ENCODE data around the gene CDH23. TPM values are rescaled to one million over a fixed set of nuclear protein-coding genes. Genes with fewer than 3 reads are reported as not detected.

Gene CDH23
- total and polyA plus RNA-seq, 9 of the 15 experiments (the other 6 are each of a cell fraction or from before 2014, with no cell fraction given): 0.18 to 1.2 (median 0.47) TPM

DNA sequence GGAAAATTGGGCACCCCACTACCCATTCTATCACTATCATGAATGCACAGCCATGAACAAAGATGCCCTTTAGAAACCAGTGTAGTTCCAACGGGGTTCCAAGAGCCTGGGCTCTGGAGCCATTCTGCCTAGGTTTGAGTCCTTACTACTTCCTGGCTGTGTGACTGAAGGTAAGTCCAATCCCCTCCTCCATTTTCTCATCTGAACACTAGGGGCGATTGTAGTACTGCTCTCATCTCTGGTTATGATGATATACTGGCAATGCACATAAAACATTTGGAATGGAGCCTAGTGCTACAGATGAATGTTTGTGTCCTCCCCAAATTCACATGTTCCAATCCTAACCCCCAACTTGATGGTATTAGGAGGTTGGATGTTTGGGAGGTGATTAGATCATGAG is 28.1 kb upstream of the CDH23 start:
- Histone ChIP-seq H3K4me1 (replicated peaks in 1 of 2; ENCODE audit: control insufficient read depth in 2 of 2, insufficient read depth in 2 of 2, low read length in 2 of 2) (no peaks in the 10 kb centered on the region; a peak in 1 of 5 replicates), H3K27me3 (ENCODE audit: control insufficient read depth in 2 of 2, insufficient read depth in 2 of 2, low read length in 2 of 2) (peaks cover 2 to 22% of the 10 kb centered on the region in 2 experiments; a peak in 3 of 5 replicates), H4K20me1 (replicated peaks; ENCODE audit: control insufficient read depth, insufficient read depth, low read length) (no peaks in the 10 kb centered on the region), H3K36me3 (ENCODE audit: control insufficient read depth, insufficient read depth, low read length) (no peaks in the 10 kb centered on the region), H3K9me3 (replicated peaks; ENCODE audit: control insufficient read depth, insufficient read depth, low read depth, low read length) (no peaks in the 10 kb centered on the region), H3K9me1 (ENCODE audit: control insufficient read depth, insufficient read depth, low read length) (no peaks in the 10 kb centered on the region), H3K9ac (ENCODE audit: insufficient read depth in 1 of 2, low read depth in 2 of 2, low read length in 2 of 2) (no peak overlapping the region), H3K4me3 (no peak overlapping the region), H3K4me2 (ENCODE audit: insufficient read depth, low read length) (no peak overlapping the region), H2AFZ (ENCODE audit: low read depth, low read length) (no peak overlapping the region), H3K79me2 (ENCODE audit: control insufficient read depth, insufficient read depth, low read length) (no peaks in the 10 kb centered on the region), H3K27ac (ENCODE audit: extremely low read depth, low read depth, low read length) (no peak overlapping the region)
- POLR2A ChIA-PET: no interaction called here
- WGBS (ENCODE audit: insufficient coverage, low coverage, missing lambda C conversion rate): 2% methylated on average over 2 of the region's 2 CpGs
- no TSS peak for BruUV-seq (replicated peaks)
- TF ChIP-seq FUS (optimal IDR thresholded peaks at IDR 0.05; ENCODE audit: low read depth, low read length) (no peak), ZNF347 (CRISPR knock-in tag; IDR thresholded peaks at IDR 0.05; ENCODE audit: low read depth) (no peak), FOXJ3 (CRISPR knock-in tag; IDR thresholded peaks at IDR 0.05) (no peak), CREB3 (tag; conservative IDR thresholded peaks at IDR 0.05; ENCODE audit: low read depth) (no peak), CTCF (IDR thresholded peaks at IDR 0.05 in 2 of 3, conservative IDR thresholded peaks at IDR 0.05 in 1 of 3; ENCODE audit: insufficient read depth in 2 of 3, low read depth in 1 of 3, low read length in 3 of 3) (peak in 1 of 3 experiments; percentile 15; a peak in 1 of 6 replicates), ELF4 (CRISPR knock-in tag; IDR thresholded peaks at IDR 0.05) (no peak)
- TF ChIP-seq, protein P1, sequence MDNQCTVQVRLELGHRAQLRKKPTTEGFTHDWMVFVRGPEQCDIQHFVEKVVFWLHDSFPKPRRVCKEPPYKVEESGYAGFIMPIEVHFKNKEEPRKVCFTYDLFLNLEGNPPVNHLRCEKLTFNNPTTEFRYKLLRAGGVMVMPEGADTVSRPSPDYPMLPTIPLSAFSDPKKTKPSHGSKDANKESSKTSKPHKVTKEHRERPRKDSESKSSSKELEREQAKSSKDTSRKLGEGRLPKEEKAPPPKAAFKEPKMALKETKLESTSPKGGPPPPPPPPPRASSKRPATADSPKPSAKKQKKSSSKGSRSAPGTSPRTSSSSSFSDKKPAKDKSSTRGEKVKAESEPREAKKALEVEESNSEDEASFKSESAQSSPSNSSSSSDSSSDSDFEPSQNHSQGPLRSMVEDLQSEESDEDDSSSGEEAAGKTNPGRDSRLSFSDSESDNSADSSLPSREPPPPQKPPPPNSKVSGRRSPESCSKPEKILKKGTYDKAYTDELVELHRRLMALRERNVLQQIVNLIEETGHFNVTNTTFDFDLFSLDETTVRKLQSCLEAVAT (IDR thresholded peaks at IDR 0.05): no peak
- DNase-seq (ENCODE audit: extremely low read depth in 1 of 4, low spot score in 3 of 4) (no peak), FAIRE-seq (no peak), ATAC-seq (peak; percentile 68)
- in situ Hi-C loops (cut with MboI) (no loop called here), intact Hi-C loops (cut with micrococcal nuclease) (no loop called here)
- CTCF ChIA-PET (ENCODE audit: low intra/inter-chr PET ratio): no interaction called here
